HUES64 (cell line): ENCODE results near the gene RMDN2.
A peak's percentile ranks its signal among the peaks of the same experiment; 100 is the strongest.

Experiments
- H3K27ac ChIP-seq: 2 replicates; pipeline ENCODE4 v1.7.0; 2013; ENCODE audit warnings: low read depth, low read length, inconsistent platforms
- H3K27me3 ChIP-seq: 2 replicates; pipeline ENCODE4 v1.6.1; 2013; ENCODE audit warnings: mild to moderate bottlenecking, low read length; ENCODE audit not compliant: insufficient read depth
- H3K36me3 ChIP-seq: 2 replicates; pipeline ENCODE4 v1.6.1; 2013; ENCODE audit warnings: mild to moderate bottlenecking, low read length; ENCODE audit not compliant: insufficient read depth
- H3K4me1 ChIP-seq: 2 replicates; pipeline ENCODE4 v1.6.1; 2013; ENCODE audit warnings: mild to moderate bottlenecking, low read length, moderate library complexity; ENCODE audit not compliant: insufficient read depth
- H3K4me3 ChIP-seq: 2 replicates; pipeline ENCODE4 v1.5.1; 2013; ENCODE audit warnings: mild to moderate bottlenecking, low read length, moderate library complexity
- H3K9ac ChIP-seq: 2 replicates; pipeline ENCODE4 v1.6.1; 2013; ENCODE audit warnings: mild to moderate bottlenecking, low read depth, low read length
- H3K9me3 ChIP-seq: 2 replicates; pipeline ENCODE4 v1.6.1; 2013; ENCODE audit warnings: low read depth, low read length; ENCODE audit not compliant: insufficient read depth
- WGBS: fragments of 150-250, 120-280 bp; methylation state at CpG from one replicate; pipeline ENCODE4 v1.1.7; 2013; ENCODE audit warnings: missing lambda C conversion rate; 5-methylcytosine and 5-hydroxymethylcytosine counted together

RMDN2 gene

DNA sequence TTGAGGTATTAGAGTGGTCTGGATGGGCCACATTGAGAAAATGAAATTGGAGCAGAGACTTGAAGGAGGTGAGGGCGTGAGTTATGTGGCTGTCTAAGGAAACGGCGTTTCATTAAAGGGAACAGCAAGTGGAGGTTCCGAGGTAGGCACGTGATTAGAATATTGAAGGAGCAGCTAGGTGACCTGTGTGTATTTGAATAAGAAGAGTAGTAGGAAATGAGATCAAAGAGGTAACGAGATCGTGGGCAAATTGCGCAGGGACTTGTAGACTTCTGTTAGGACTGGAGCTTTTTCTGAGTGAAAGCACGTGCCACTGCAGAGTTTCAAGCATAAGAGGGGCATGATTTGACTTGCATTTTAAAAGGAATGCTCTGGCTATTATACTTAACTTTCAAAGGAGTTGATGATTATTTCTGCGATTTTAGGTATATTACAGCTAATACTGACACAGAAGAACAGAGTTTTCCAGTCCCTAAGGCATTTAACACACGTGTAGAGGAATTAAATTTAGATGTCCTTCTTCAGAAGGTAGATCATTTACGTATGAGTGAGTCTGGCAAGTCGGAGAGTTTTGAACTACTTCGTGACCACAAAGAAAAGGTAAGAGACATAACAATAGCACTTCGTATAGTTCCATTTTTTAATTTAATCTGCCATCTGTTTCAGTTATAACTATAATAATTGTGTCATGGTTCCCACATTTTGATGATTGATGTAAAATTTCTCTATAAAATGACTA lies 48.7 kb downstream of the RMDN2 start:
- 86% methylated on average over 15 of the region's 15 CpGs for WGBS
- H3K9ac ChIP-seq: no peak overlapping the region
- H3K27ac ChIP-seq: no peak overlapping the region
- H3K4me3 ChIP-seq: no peak overlapping the region
- no peaks in the 10 kb centered on the region for H3K9me3 ChIP-seq
- peaks cover 10% of the 10 kb centered on the region for H3K4me1 ChIP-seq
- no peaks in the 10 kb centered on the region for H3K36me3 ChIP-seq
- H3K27me3 ChIP-seq: no peaks in the 10 kb centered on the region

GRCh38 chr2:37975808-37976207 lies 50.7 kb downstream of the RMDN2 start:
- Histone ChIP-seq H3K36me3 (no peaks in the 10 kb centered on the region), H3K4me3 (no peak overlapping the region), H3K27me3 (no peaks in the 10 kb centered on the region), H3K9me3 (no peaks in the 10 kb centered on the region), H3K9ac (no peak overlapping the region), H3K27ac (no peak overlapping the region), H3K4me1 (peaks cover 7% of the 10 kb centered on the region)
- 100% methylated on average over 2 of the region's 2 CpGs for WGBS

DNA sequence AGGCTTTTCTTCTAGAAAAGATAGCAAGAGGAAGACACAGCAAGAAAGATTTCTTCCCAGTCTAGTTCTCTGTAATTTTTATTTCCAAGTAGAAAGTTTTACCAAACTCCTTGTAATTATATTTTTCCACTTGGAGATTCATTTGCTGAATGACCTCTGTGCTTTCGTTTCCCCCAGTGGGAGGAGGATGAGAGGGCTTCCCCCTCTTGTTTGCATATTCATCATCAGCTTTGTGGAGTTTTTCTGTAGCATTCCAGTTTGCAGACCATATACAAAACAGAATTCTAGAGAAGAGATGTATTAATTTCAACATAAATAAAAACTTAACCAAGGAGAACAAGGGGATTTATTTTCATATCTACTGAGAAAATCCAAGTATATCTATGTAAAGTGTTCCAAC lies 51.3 kb downstream of the RMDN2 start:
- WGBS: 88% methylated on average over 1 of the region's 1 CpG
- Histone ChIP-seq H3K9me3 (no peaks in the 10 kb centered on the region), H3K4me1 (peaks cover 7% of the 10 kb centered on the region)

DNA sequence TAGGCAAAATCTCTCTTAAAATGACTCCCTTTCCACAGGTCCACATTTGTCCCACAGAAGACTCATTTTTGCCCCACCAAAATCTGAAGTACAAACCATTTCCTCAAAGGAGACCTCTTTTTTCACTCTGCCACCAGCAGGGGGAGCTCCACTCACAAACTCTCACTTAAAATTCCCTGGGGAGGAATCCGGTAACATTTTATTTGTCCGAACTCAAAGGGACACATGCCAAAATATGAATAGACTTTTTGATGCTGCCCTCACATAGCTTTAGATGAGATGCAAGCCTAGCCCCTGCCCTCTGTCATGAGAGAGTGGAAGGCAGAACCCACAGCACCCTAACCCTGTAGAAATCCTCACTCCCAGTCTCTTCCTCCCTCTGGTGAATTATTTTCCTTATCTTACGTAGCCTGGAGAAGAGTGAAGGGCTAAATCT lies 57.1 kb downstream of the RMDN2 start:
- no peaks in the 10 kb centered on the region for H3K9me3 ChIP-seq
- H3K27me3 ChIP-seq: no peaks in the 10 kb centered on the region

More for the DNA sequence above, 51.3 kb downstream of the RMDN2 start:
- H3K27ac ChIP-seq: no peak overlapping the region
- H3K4me3 ChIP-seq: no peak overlapping the region
- H3K27me3 ChIP-seq: no peaks in the 10 kb centered on the region
- no peaks in the 10 kb centered on the region for H3K36me3 ChIP-seq
- H3K9ac ChIP-seq: no peak overlapping the region

DNA sequence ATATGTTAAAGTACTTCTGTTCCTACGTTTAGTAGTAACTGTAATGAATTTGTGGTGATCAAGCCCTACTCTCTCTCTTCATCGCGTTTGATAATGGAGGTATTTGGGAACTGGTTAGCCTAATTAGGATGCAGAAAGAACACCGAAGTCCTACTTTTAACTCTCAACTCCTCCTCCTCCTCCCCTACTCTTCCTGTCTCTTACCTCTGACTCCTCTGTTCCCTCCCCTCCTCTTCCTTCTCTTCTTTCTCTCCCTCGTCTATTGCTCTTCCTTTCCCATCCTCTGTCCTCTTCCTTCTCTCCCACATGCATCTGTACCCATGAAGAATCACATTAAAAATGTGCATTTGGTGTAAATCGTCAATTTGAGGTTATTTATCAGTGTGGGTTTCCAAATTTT lies 57.8 kb downstream of the RMDN2 start:
- H3K4me1 ChIP-seq: peaks cover 12% of the 10 kb centered on the region
- H3K36me3 ChIP-seq: no peaks in the 10 kb centered on the region
- no peak overlapping the region for H3K9ac ChIP-seq
- H3K9me3 ChIP-seq: no peaks in the 10 kb centered on the region
- H3K4me3 ChIP-seq: no peak overlapping the region
- WGBS: 34% methylated on average over 3 of the region's 6 CpGs
- H3K27ac ChIP-seq: no peak overlapping the region
- H3K27me3 ChIP-seq: no peaks in the 10 kb centered on the region

More for the DNA sequence above, 57.1 kb downstream of the RMDN2 start:
- WGBS: 15% methylated on average over 3 of the region's 3 CpGs
- Histone ChIP-seq H3K36me3 (no peaks in the 10 kb centered on the region), H3K27ac (no peak overlapping the region), H3K4me1 (peaks cover 12% of the 10 kb centered on the region), H3K4me3 (peak overlapping the region; percentile 39), H3K9ac (no peak overlapping the region)

DNA sequence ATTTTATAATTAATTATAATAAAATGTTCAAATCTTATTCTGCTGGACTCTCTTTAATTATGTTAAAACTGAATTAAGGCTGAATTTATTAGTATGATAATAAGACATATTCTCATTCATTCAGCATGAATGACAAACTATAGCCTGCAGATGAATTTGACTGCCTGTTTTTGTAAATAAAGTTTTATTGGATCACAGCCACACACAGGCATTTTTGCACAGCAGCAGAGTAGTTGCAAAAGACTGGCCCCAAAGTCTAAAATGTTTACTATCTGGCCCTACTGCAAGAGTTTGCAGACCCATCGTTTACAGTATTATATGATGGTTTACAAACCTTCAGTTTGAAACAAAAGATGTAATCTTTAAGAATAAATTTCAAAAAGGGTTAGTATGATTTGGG lies 58.6 kb downstream of the RMDN2 start:
- Histone ChIP-seq H3K9ac (no peak overlapping the region), H3K36me3 (no peaks in the 10 kb centered on the region), H3K27me3 (no peaks in the 10 kb centered on the region), H3K27ac (no peak overlapping the region), H3K4me1 (peaks cover 12% of the 10 kb centered on the region), H3K4me3 (no peak overlapping the region), H3K9me3 (no peaks in the 10 kb centered on the region)
- 100% methylated on average over 1 of the region's 1 CpG for WGBS

DNA sequence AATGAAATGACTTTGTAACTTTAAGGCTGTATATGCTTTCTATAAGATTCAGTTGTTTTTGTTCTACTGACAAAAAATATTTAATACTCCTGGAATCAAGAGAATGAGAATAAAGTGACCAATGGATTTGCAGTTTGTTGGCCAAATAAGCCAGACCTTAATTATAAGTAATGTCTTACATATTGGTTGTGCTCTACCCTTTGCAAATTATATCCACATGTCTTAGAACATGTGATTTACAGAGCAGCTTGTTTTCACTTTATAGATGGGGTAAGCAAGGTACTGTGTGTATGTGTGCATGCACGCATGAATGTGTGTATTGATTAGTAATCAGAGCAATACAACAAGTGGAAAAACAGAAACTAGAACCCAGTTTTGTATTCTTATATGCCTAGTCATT lies 59.1 kb downstream of the RMDN2 start:
- Histone ChIP-seq H3K9me3 (no peaks in the 10 kb centered on the region), H3K4me3 (no peak overlapping the region), H3K27ac (no peak overlapping the region), H3K27me3 (no peaks in the 10 kb centered on the region), H3K36me3 (no peaks in the 10 kb centered on the region), H3K4me1 (peaks cover 12% of the 10 kb centered on the region), H3K9ac (no peak overlapping the region)
- 84% methylated on average over 1 of the region's 1 CpG for WGBS

DNA sequence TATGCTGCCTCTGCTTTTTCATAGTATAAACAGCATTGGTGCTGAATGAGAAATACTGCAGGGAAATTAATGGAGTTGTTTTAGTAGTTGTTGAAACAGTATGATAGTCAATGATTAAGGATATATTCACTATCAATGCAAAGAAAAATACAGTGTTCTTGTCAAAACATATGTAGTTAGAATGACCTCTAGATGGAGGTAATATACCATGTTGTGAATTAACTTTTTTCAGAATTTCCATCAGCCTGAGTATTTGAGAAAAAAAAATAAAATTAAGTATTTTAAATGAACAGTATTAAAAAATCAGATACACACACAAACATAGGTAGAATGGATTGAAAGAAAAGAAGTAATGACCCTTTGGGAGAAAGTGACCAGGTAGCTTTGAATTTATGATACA lies 59.5 kb downstream of the RMDN2 start:
- H3K9ac ChIP-seq: no peak overlapping the region
- no peaks in the 10 kb centered on the region for H3K9me3 ChIP-seq
- H3K36me3 ChIP-seq: no peaks in the 10 kb centered on the region
- no peak overlapping the region for H3K27ac ChIP-seq
- peaks cover 12% of the 10 kb centered on the region for H3K4me1 ChIP-seq
- H3K4me3 ChIP-seq: no peak overlapping the region
- H3K27me3 ChIP-seq: no peaks in the 10 kb centered on the region

GRCh38 chr2:37985333-37985732 lies 60.2 kb downstream of the RMDN2 start:
- H3K9me3 ChIP-seq: no peaks in the 10 kb centered on the region
- H3K27me3 ChIP-seq: no peaks in the 10 kb centered on the region
- H3K4me3 ChIP-seq: no peak overlapping the region
- H3K4me1 ChIP-seq: peaks cover 12% of the 10 kb centered on the region
- 88% methylated on average over 1 of the region's 1 CpG for WGBS
- no peaks in the 10 kb centered on the region for H3K36me3 ChIP-seq
- no peak overlapping the region for H3K27ac ChIP-seq
- H3K9ac ChIP-seq: no peak overlapping the region

- WGBS: 100% methylated on average over 3 of the region's 4 CpGs
- Histone ChIP-seq H3K27me3 (no peaks in the 10 kb centered on the region), H3K36me3 (no peaks in the 10 kb centered on the region), H3K9ac (no peak overlapping the region), H3K4me1 (peaks cover 12% of the 10 kb centered on the region), H3K27ac (no peak overlapping the region), H3K4me3 (no peak overlapping the region), H3K9me3 (no peaks in the 10 kb centered on the region)
Observed at GRCh38 chr2:37987098-37987775, 62.1 kb downstream of the RMDN2 start.

DNA sequence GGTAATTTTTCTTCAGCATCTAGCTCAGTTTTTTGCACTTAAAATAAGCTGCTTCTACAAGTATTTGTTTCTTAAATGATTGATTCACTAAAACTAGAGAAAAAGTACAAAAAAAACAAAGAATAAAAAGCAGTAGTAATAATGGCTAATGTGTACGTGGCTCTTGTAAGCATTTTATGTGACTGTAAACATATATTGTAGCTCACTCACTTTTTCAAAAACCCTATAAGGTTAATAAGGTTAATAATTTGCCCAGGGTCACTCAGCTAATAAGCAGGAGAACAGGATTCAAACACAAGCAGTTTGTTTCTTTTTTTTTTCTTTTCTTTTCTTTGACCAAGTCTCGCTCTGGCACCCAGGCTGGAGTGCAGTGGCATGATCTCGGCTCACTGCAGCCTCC lies 67.5 kb downstream of the RMDN2 start:
- Histone ChIP-seq H3K9ac (no peak overlapping the region), H3K36me3 (no peaks in the 10 kb centered on the region), H3K4me3 (no peak overlapping the region), H3K9me3 (no peaks in the 10 kb centered on the region), H3K27me3 (no peaks in the 10 kb centered on the region), H3K27ac (no peak overlapping the region), H3K4me1 (peaks cover 12% of the 10 kb centered on the region; the same call in 1 of the 2 replicates)
- 97% methylated on average over 2 of the region's 3 CpGs for whole genome bisulfite sequencing
